Pancreas (tissue), 10 donors: ENCODE results near the gene OR52K1. TPM values are rescaled to one million over a fixed set of nuclear protein-coding genes. Genes with fewer than 3 reads are reported as not detected.
A peak's percentile ranks its signal among the peaks of the same experiment; 100 is the strongest.

Experiments used
- ATAC-seq, 4 donors: fragments of 200-7000 bp; cut with Tn5 transposase; one replicate each; pipeline versions ENCODE4 v1.8.0 to v1.9.1; 2020; ENCODE audit warnings: mild to moderate bottlenecking in 4 of 4, moderate library complexity in 4 of 4
- DNase-seq, 6 donors: peaks; one replicate each; pipeline ENCODE4 v3.0.0-alpha.2; 2020
- FAIRE-seq: peaks from 2 replicates; lab custom pipeline; 2012; peaks lifted over from hg19 to GRCh38; lab: Jason Lieb, UNC
- H3K27ac ChIP-seq, 4 donors: fragments of 200-600 bp; sonication (generic); 1 replicate in 3 of 4; 2 replicates in 1 of 4; pipeline versions ENCODE4 v1.5.0 to v1.8.0; 2020
- H3K27me3 ChIP-seq, 4 donors: fragments of 200-600 bp; one replicate each; pipeline ENCODE4 v1.8.0; 2021
- H3K36me3 ChIP-seq, 3 donors: fragments of 200-600 bp; sonication (generic) in 1 of 3; one replicate each; pipeline versions ENCODE4 v1.5.0 to v1.8.0; 2020 to 2021
- H3K4me1 ChIP-seq, 3 donors: fragments of 200-600 bp; one replicate each; pipeline ENCODE4 v1.8.0; 2021
- H3K4me3 ChIP-seq, 4 donors: fragments of 200-600 bp; sonication (generic) in 2 of 4; one replicate each; pipeline versions ENCODE4 v1.5.0 to v1.8.0; 2020 to 2021
- H3K9me3 ChIP-seq, 4 donors: fragments of 200-600 bp; one replicate each; pipeline ENCODE4 v1.8.0; 2021
- whole genome bisulfite sequencing, 2 donors: extraction: QIAGEN DNeasy Blood & Tissue Kit; methylation state at CpG; one replicate each; pipeline ENCODE4 v1.1.7; 2013; 5-methylcytosine and 5-hydroxymethylcytosine counted together
- intact Hi-C, 3 donors: fragments of 100-400 bp; cut with DNase I; formaldehyde crosslinking; loops; one replicate each; pipeline versions ENCODE4 v1.11.1 to v1.14.2; 2022
- polyA plus RNA-seq, 2 donors: library from polyadenylated mRNA; stranded (reverse); fragments of 200-250 nt; gene quantifications; one replicate each; pipeline ENCODE4 v1.2.3, GENCODE V29; 2013
- total RNA-seq, 6 donors: library from RNA; stranded (reverse); fragmentation: NEBNext Ultra II Directional in 4 of 6; extraction: Animal tissue kit (Norgen Biotek cat#: 25700) in 4 of 6; gene quantifications; one replicate each; pipeline versions ENCODE4 v1.2.1 to v1.2.4, GENCODE V29; 2021 to 2023
- TF ChIP-seq, protein P1 (sequence below), 4 donors: fragments of 200-600 bp; sonication (generic) in 3 of 4; IDR thresholded peaks; one replicate each; pipeline versions ENCODE4 v1.5.0 to v1.8.0; 2021; ENCODE audit warnings: antibody characterized with exemption in 4 of 4
- donor health status: healthy with polysubstance abuse.
- donor health status: DM: no; HTN: no; CAD: no; lungs with moderate emphysema.
- donor health status: DM: no; HTN: no; CAD: no.
- donor health status: control.
- donor health status: control.
- donor health status: Bipolar disorder and iron deficiency.
- donor health status: DM: yes; HTN: yes; CAD: no.
- donor health status: DM: no; HTN: no; CAD: no.
- donor health status: DM: no; HTN: no; CAD: no.
- donor health status: DM: yes; HTN: yes; CAD: no.

The OR52K1 gene
- total and polyA plus RNA-seq, 8 donors: 0.06 TPM; not detected in 7

DNA sequence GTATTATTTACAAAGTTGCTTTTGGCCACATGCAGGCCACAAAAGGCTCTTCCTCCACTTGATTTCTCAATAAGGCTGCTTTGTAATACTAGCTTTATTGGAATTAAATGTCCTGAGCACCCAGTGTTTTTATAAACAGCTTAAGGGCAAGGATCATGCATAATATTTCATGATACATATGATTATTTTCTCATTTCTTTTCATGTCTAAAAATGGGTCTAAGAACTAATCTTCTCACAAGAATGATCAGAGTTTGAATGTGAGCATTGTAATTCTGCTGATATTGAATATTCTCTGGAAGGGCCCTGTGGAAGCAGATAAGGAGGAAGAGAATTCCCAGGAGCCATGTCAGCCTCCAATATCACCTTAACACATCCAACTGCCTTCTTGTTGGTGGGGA lies 33.5 kb upstream of the OR52K1 start, which contains the start of gene OR52K2:
Gene OR52K2, plus strand, starts transcription at position 301 of the 400 bp plus-strand sequence. Its CDS starts 45 bp downstream, at position 346.
- ATAC-seq (no peak), FAIRE-seq (no peak), DNase-seq (no peak)
- TF ChIP-seq, protein P1, sequence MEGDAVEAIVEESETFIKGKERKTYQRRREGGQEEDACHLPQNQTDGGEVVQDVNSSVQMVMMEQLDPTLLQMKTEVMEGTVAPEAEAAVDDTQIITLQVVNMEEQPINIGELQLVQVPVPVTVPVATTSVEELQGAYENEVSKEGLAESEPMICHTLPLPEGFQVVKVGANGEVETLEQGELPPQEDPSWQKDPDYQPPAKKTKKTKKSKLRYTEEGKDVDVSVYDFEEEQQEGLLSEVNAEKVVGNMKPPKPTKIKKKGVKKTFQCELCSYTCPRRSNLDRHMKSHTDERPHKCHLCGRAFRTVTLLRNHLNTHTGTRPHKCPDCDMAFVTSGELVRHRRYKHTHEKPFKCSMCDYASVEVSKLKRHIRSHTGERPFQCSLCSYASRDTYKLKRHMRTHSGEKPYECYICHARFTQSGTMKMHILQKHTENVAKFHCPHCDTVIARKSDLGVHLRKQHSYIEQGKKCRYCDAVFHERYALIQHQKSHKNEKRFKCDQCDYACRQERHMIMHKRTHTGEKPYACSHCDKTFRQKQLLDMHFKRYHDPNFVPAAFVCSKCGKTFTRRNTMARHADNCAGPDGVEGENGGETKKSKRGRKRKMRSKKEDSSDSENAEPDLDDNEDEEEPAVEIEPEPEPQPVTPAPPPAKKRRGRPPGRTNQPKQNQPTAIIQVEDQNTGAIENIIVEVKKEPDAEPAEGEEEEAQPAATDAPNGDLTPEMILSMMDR (IDR thresholded peaks at IDR 0.05): no peak
- no peak within 1 kb of the TSS for H3K27ac ChIP-seq
- H3K4me3 ChIP-seq: no peak within 1 kb of the TSS
- no peaks in the 10 kb centered on the region for H3K4me1 ChIP-seq
- no peaks in the 10 kb centered on the region for H3K27me3 ChIP-seq
- H3K36me3 ChIP-seq: no peaks in the 10 kb centered on the region
- no peaks in the 10 kb centered on the region for H3K9me3 ChIP-seq
- intact Hi-C loops: no loop called here

DNA sequence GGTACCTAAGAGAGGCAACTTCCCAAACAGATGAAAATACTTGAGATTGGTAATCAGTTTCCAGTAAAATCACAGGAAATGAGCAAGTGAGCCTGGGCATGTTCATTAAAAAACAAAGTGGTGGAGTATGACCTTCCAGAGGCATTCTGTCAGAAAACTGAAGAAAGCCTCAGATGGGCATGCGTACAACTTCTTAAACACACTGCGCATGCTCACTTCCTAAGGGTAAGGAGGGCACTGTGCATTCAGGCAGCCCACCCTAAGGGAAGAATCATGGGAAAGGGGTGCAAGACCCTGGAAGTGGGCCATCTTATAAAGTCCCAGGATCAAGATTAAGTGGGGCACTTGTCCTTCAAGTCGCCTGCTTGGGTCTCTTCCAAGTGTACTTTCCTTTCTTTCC lies 29.3 kb upstream of the OR52K1 start:
- no peak for DNase-seq

DNA sequence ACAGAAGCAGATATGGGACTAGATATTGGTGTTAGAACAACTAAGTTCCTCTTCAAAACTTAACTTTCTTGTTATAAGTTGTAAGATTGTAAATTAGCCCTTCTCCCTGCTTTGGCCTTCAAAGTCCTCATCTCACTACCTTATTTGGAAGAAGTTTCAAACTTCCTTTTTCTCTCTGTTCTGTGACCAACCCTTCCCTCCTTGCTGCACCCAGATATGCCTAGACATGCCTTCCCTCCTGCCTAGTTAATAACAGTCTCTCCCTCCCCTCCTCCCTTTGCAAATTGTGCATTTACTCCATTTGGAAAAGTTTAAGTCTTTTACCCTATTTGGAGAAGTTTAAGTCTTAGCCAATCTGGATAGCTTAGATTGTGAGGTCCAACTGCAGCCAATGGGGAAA lies 28.4 kb upstream of the OR52K1 start:
- no peaks in the 10 kb centered on the region for H3K27me3 ChIP-seq
- intact Hi-C loops: no loop called here
- DNase-seq (no peak), ATAC-seq (no peak), FAIRE-seq (no peak)
- no peaks in the 10 kb centered on the region for H3K36me3 ChIP-seq
- no peaks in the 10 kb centered on the region for H3K4me1 ChIP-seq
- TF ChIP-seq, protein P1 (IDR thresholded peaks at IDR 0.05): no peak
- no peaks in the 10 kb centered on the region for H3K9me3 ChIP-seq
- no peak overlapping the region for H3K4me3 ChIP-seq
- H3K27ac ChIP-seq: no peak overlapping the region

More for the DNA sequence above, 29.3 kb upstream of the OR52K1 start:
- H3K9me3 ChIP-seq: no peaks in the 10 kb centered on the region
- no peak for FAIRE-seq
- intact Hi-C loops: no loop called here
- 74 to 80% methylated on average over 3 of the region's 3 CpGs for WGBS, 2 donors
- no peaks in the 10 kb centered on the region for H3K27me3 ChIP-seq
- no peaks in the 10 kb centered on the region for H3K4me1 ChIP-seq
- TF ChIP-seq, protein P1 (IDR thresholded peaks at IDR 0.05): no peak
- no peak for ATAC-seq
- H3K4me3 ChIP-seq: no peak overlapping the region
- no peaks in the 10 kb centered on the region for H3K36me3 ChIP-seq
- H3K27ac ChIP-seq: no peak overlapping the region

GRCh38 chr11:4455419-4455818 lies 27.0 kb upstream of the OR52K1 start:
- Histone ChIP-seq H3K4me1 (no peaks in the 10 kb centered on the region), H3K4me3 (no peak overlapping the region), H3K36me3 (no peaks in the 10 kb centered on the region), H3K27ac (no peak overlapping the region), H3K9me3 (no peaks in the 10 kb centered on the region), H3K27me3 (no peaks in the 10 kb centered on the region)
- WGBS, 2 donors: 41 to 45% methylated on average over 1 of the region's 1 CpG
- intact Hi-C loops: no loop called here
- FAIRE-seq (no peak), DNase-seq (peak in 1 of 6 donors; percentile 34), ATAC-seq (peak in 2 of 4 donors; percentile 70 to 72)
- TF ChIP-seq, protein P1 (IDR thresholded peaks at IDR 0.05): no peak

GRCh38 chr11:4459500-4459899 lies 22.9 kb upstream of the OR52K1 start:
- no peak overlapping the region for H3K4me3 ChIP-seq
- ATAC-seq: peak in 2 of 4 donors; percentile 36 to 63
- no peak for DNase-seq
- H3K27ac ChIP-seq: no peak overlapping the region
- WGBS, 2 donors: 36 to 45% methylated on average over 4 of the region's 4 CpGs
- intact Hi-C loops: no loop called here
- H3K9me3 ChIP-seq: no peaks in the 10 kb centered on the region
- H3K36me3 ChIP-seq: no peaks in the 10 kb centered on the region
- H3K4me1 ChIP-seq: no peaks in the 10 kb centered on the region
- FAIRE-seq: no peak
- TF ChIP-seq, protein P1 (IDR thresholded peaks at IDR 0.05): no peak
- no peaks in the 10 kb centered on the region for H3K27me3 ChIP-seq
